Measurements from ENCODE around the gene GALNT14.

The GALNT14 gene

DNA sequence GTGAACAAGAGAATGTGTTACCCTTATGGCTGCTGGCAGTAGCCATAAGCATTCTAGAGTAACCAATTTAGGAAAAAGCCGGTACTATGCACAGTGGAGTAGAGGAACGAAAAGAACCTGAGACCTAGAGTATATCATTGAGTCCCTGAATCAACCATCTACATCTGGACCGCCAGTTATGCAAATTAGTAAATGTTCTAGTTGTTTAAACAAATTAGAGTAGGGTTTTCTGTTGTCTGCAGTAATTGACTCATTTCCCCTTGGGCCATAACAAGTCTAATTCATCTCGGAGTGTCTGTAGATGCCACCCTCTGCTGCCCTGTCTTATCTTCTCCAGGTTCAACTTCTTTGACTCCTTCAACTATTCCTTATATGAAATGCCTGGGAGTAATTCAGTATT, 270.9 kb downstream of the GALNT14 start:
- no peak overlapping the region for H3K4me3 ChIP-seq (ENCODE audit: insufficient read depth in 1 of 2, low read depth in 1 of 2, low read length in 2 of 2)
- no peak overlapping the region for H3K9ac ChIP-seq (ENCODE audit: low read length)
- no peaks in the 10 kb centered on the region for H3K4me1 ChIP-seq (ENCODE audit: control insufficient read depth, insufficient read depth, low read depth, low read length)
- H2AFZ ChIP-seq (ENCODE audit: low read depth, low read length) = no peak overlapping the region
- H3K4me2 ChIP-seq (ENCODE audit: low read length, poor library complexity, severe bottlenecking) = no peak overlapping the region
- WGBS = 71% methylated on average over 3 of the region's 4 CpGs
- H3K23ac ChIP-seq (ENCODE audit: low read length in 2 of 2) = no peak overlapping the region
- H3K4ac ChIP-seq (ENCODE audit: low read depth in 1 of 2, low read length in 2 of 2) = no peak overlapping the region
- no peak overlapping the region for H3K18ac ChIP-seq (ENCODE audit: low read depth in 1 of 2, low read length in 2 of 2)
- H2BK15ac ChIP-seq (ENCODE audit: low read depth, poor library complexity, severe bottlenecking) = no peak overlapping the region
- DNase-seq = no peak
- no peak overlapping the region for H2BK5ac ChIP-seq (ENCODE audit: low read depth, low read length, poor library complexity, severe bottlenecking)
- peaks cover 0 to 24% of the 10 kb centered on the region in 2 experiments for H3K27me3 ChIP-seq (ENCODE audit: control insufficient read depth in 1 of 2, insufficient read depth in 1 of 2, low read length in 2 of 2)
- no peak overlapping the region for H4K91ac ChIP-seq (ENCODE audit: low read length)
- no peaks in the 10 kb centered on the region for H3K36me3 ChIP-seq (ENCODE audit: control insufficient read depth in 1 of 2, insufficient read depth in 2 of 2, low read depth in 1 of 2, low read length in 2 of 2)
- H2BK12ac ChIP-seq (ENCODE audit: low read length in 2 of 2) = no peak overlapping the region
- no peaks in the 10 kb centered on the region for H3K79me1 ChIP-seq (replicated peaks; ENCODE audit: low read length, poor library complexity, severe bottlenecking)
- no peak overlapping the region for H3K27ac ChIP-seq (ENCODE audit: low read length, poor library complexity, severe bottlenecking)
- H2BK120ac ChIP-seq (ENCODE audit: low read depth, low read length) = no peak overlapping the region
- H3K14ac ChIP-seq (ENCODE audit: low read length in 2 of 2) = no peak overlapping the region
- H4K8ac ChIP-seq (ENCODE audit: low read length) = no peak overlapping the region
- H2AK5ac ChIP-seq (ENCODE audit: low read length, severe bottlenecking) = no peak overlapping the region
- no peaks in the 10 kb centered on the region for H3K9me3 ChIP-seq (ENCODE audit: control insufficient read depth, low read length)

- H4K8ac ChIP-seq (ENCODE audit: low read length) = no peak overlapping the region
- H4K91ac ChIP-seq (ENCODE audit: low read length) = no peak overlapping the region
- H2BK5ac ChIP-seq (ENCODE audit: low read depth, low read length, poor library complexity, severe bottlenecking) = no peak overlapping the region
- H2BK15ac ChIP-seq (ENCODE audit: low read depth, poor library complexity, severe bottlenecking) = no peak overlapping the region
- DNase-seq = no peak
- 74% methylated on average over 5 of the region's 5 CpGs for WGBS
- no peak overlapping the region for H3K4ac ChIP-seq (ENCODE audit: low read depth in 1 of 2, low read length in 2 of 2)
- H2BK12ac ChIP-seq (ENCODE audit: low read length in 2 of 2) = no peak overlapping the region
- no peaks in the 10 kb centered on the region for H3K4me1 ChIP-seq (ENCODE audit: control insufficient read depth, insufficient read depth, low read depth, low read length)
- no peak overlapping the region for H3K27ac ChIP-seq (ENCODE audit: low read length, poor library complexity, severe bottlenecking)
- no peaks in the 10 kb centered on the region for H3K9me3 ChIP-seq (ENCODE audit: control insufficient read depth, low read length)
- no peak overlapping the region for H3K18ac ChIP-seq (ENCODE audit: low read depth in 1 of 2, low read length in 2 of 2)
- no peak overlapping the region for H3K4me2 ChIP-seq (ENCODE audit: low read length, poor library complexity, severe bottlenecking)
- H3K14ac ChIP-seq (ENCODE audit: low read length in 2 of 2) = no peak overlapping the region
- peaks cover 0 to 21% of the 10 kb centered on the region in 2 experiments for H3K27me3 ChIP-seq (ENCODE audit: control insufficient read depth in 1 of 2, insufficient read depth in 1 of 2, low read length in 2 of 2)
- no peak overlapping the region for H3K9ac ChIP-seq (ENCODE audit: low read length)
- no peak overlapping the region for H3K23ac ChIP-seq (ENCODE audit: low read length in 2 of 2)
- no peaks in the 10 kb centered on the region for H3K79me1 ChIP-seq (replicated peaks; ENCODE audit: low read length, poor library complexity, severe bottlenecking)
- no peak overlapping the region for H2AK5ac ChIP-seq (ENCODE audit: low read length, severe bottlenecking)
- H3K4me3 ChIP-seq (ENCODE audit: insufficient read depth in 1 of 2, low read depth in 1 of 2, low read length in 2 of 2) = no peak overlapping the region
- H3K36me3 ChIP-seq (ENCODE audit: control insufficient read depth in 1 of 2, insufficient read depth in 2 of 2, low read depth in 1 of 2, low read length in 2 of 2) = no peaks in the 10 kb centered on the region
- H2BK120ac ChIP-seq (ENCODE audit: low read depth, low read length) = no peak overlapping the region
- no peak overlapping the region for H2AFZ ChIP-seq (ENCODE audit: low read depth, low read length)
These were observed 271.3 kb downstream of the GALNT14 start for GRCh38 chr2:30866974-30867373.

DNA sequence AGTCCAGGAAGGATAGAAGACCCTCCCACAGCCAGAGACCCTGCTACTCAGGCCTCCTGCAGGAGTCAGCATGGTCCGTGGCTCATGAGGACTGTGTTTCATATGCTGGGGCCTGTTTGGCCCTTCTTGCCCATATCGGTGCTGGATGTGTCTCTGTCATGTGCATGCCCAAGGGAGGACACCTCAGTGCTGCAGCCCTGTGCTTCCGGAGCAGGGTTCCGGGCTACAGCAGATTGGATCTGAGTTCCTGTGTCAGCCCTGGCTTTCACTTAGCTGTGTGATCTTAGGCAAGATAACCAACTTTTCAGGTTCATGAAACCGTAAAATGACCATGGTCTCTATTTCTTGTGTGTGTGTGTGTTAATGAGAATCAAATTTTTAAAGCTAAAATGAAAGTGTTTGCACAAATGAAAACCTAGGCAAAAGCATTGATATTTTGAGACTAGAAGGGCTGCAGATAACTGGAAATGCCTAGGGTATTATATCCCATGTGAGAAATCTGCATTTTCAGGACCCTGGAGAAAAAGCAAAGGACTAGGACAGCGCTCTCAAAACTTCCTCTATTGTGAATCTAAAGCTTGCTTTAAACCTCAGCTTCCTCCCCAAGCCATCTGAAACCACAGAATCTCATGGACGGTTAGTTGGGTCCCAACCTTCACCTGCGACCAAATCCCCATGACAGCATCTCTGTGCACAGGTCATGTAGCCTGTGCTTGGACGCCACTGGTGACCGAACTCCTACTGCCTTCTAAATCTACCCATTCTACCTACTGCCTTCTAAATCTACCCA, 272.2 kb downstream of the GALNT14 start:
- H4K91ac ChIP-seq (ENCODE audit: low read length) = no peak overlapping the region
- H3K23ac ChIP-seq (ENCODE audit: low read length in 2 of 2) = no peak overlapping the region
- H2BK5ac ChIP-seq (ENCODE audit: low read depth, low read length, poor library complexity, severe bottlenecking) = no peak overlapping the region
- no peak overlapping the region for H2AK5ac ChIP-seq (ENCODE audit: low read length, severe bottlenecking)
- H3K14ac ChIP-seq (ENCODE audit: low read length in 2 of 2) = no peak overlapping the region
- no peak overlapping the region for H3K9ac ChIP-seq (ENCODE audit: low read length)
- H2BK12ac ChIP-seq (ENCODE audit: low read length in 2 of 2) = no peak overlapping the region
- H2BK120ac ChIP-seq (ENCODE audit: low read depth, low read length) = no peak overlapping the region
- H3K4me3 ChIP-seq (ENCODE audit: insufficient read depth in 1 of 2, low read depth in 1 of 2, low read length in 2 of 2) = no peak overlapping the region
- no peaks in the 10 kb centered on the region for H3K4me1 ChIP-seq (ENCODE audit: control insufficient read depth, insufficient read depth, low read depth, low read length)
- no peak for DNase-seq
- no peak overlapping the region for H3K4me2 ChIP-seq (ENCODE audit: low read length, poor library complexity, severe bottlenecking)
- H3K36me3 ChIP-seq (ENCODE audit: control insufficient read depth in 1 of 2, insufficient read depth in 2 of 2, low read depth in 1 of 2, low read length in 2 of 2) = no peaks in the 10 kb centered on the region
- H3K27ac ChIP-seq (ENCODE audit: low read length, poor library complexity, severe bottlenecking) = no peak overlapping the region
- peaks cover 0 to 17% of the 10 kb centered on the region in 2 experiments for H3K27me3 ChIP-seq (ENCODE audit: control insufficient read depth in 1 of 2, insufficient read depth in 1 of 2, low read length in 2 of 2)
- H3K79me1 ChIP-seq (replicated peaks; ENCODE audit: low read length, poor library complexity, severe bottlenecking) = no peaks in the 10 kb centered on the region
- WGBS = 79% methylated on average over 10 of the region's 10 CpGs
- no peak overlapping the region for H4K8ac ChIP-seq (ENCODE audit: low read length)
- H2BK15ac ChIP-seq (ENCODE audit: low read depth, poor library complexity, severe bottlenecking) = no peak overlapping the region
- H3K4ac ChIP-seq (ENCODE audit: low read depth in 1 of 2, low read length in 2 of 2) = no peak overlapping the region
- no peak overlapping the region for H2AFZ ChIP-seq (ENCODE audit: low read depth, low read length)
- no peaks in the 10 kb centered on the region for H3K9me3 ChIP-seq (ENCODE audit: control insufficient read depth, low read length)
- H3K18ac ChIP-seq (ENCODE audit: low read depth in 1 of 2, low read length in 2 of 2) = no peak overlapping the region

GRCh38 chr2:30865243-30865642, 273.0 kb downstream of the GALNT14 start:
- no peak overlapping the region for H2BK15ac ChIP-seq (ENCODE audit: low read depth, poor library complexity, severe bottlenecking)
- H2BK5ac ChIP-seq (ENCODE audit: low read depth, low read length, poor library complexity, severe bottlenecking) = no peak overlapping the region
- peaks cover 0 to 17% of the 10 kb centered on the region in 2 experiments for H3K27me3 ChIP-seq (ENCODE audit: control insufficient read depth in 1 of 2, insufficient read depth in 1 of 2, low read length in 2 of 2)
- H3K18ac ChIP-seq (ENCODE audit: low read depth in 1 of 2, low read length in 2 of 2) = no peak overlapping the region
- no peak overlapping the region for H2BK120ac ChIP-seq (ENCODE audit: low read depth, low read length)
- no peak overlapping the region for H2AK5ac ChIP-seq (ENCODE audit: low read length, severe bottlenecking)
- H3K4me1 ChIP-seq (ENCODE audit: control insufficient read depth, insufficient read depth, low read depth, low read length) = no peaks in the 10 kb centered on the region
- no peaks in the 10 kb centered on the region for H3K79me1 ChIP-seq (replicated peaks; ENCODE audit: low read length, poor library complexity, severe bottlenecking)
- no peak for DNase-seq
- H3K14ac ChIP-seq (ENCODE audit: low read length in 2 of 2) = no peak overlapping the region
- no peak overlapping the region for H2AFZ ChIP-seq (ENCODE audit: low read depth, low read length)
- no peak overlapping the region for H2BK12ac ChIP-seq (ENCODE audit: low read length in 2 of 2)
- no peak overlapping the region for H4K91ac ChIP-seq (ENCODE audit: low read length)
- no peaks in the 10 kb centered on the region for H3K36me3 ChIP-seq (ENCODE audit: control insufficient read depth in 1 of 2, insufficient read depth in 2 of 2, low read depth in 1 of 2, low read length in 2 of 2)
- WGBS = 33% methylated on average over 1 of the region's 1 CpG
- no peak overlapping the region for H3K4me3 ChIP-seq (ENCODE audit: insufficient read depth in 1 of 2, low read depth in 1 of 2, low read length in 2 of 2)
- no peak overlapping the region for H3K4me2 ChIP-seq (ENCODE audit: low read length, poor library complexity, severe bottlenecking)
- H3K27ac ChIP-seq (ENCODE audit: low read length, poor library complexity, severe bottlenecking) = no peak overlapping the region
- H3K23ac ChIP-seq (ENCODE audit: low read length in 2 of 2) = no peak overlapping the region
- no peak overlapping the region for H3K4ac ChIP-seq (ENCODE audit: low read depth in 1 of 2, low read length in 2 of 2)
- H4K8ac ChIP-seq (ENCODE audit: low read length) = no peak overlapping the region
- H3K9me3 ChIP-seq (ENCODE audit: control insufficient read depth, low read length) = no peaks in the 10 kb centered on the region
- H3K9ac ChIP-seq (ENCODE audit: low read length) = no peak overlapping the region

Data from mesenchymal stem cell (in vitro differentiated cells and primary cell).